ENCODE results near the gene NARS2.

DNA sequence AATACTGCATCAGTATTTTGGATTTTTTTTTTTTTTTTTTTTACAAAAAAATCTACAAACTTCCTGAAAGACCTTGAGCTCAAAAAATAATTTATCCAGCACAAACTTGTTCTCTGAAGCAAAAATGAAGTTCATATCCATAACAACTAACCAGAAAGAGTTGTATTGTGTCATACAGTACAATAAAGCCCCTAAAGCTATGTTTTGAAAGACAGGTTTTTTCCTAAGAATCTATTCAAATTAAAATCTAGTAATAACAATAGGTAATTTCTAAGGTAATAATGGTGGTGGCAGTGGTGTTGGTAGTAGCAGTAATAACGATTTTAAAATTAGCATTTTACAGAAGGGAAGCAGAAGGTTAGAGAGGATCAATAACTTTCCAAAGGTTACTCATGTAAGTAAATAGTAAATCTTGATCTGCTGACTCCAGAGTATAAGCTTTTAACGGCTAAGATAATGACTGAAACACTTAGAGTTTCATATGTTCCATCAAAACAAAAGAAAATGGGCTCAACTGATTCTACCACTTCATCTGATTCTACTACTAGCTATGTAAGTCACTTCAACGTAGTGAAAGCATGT lies 103.7 kb downstream of the NARS2 start:
- TF ChIP-seq, protein P1, sequence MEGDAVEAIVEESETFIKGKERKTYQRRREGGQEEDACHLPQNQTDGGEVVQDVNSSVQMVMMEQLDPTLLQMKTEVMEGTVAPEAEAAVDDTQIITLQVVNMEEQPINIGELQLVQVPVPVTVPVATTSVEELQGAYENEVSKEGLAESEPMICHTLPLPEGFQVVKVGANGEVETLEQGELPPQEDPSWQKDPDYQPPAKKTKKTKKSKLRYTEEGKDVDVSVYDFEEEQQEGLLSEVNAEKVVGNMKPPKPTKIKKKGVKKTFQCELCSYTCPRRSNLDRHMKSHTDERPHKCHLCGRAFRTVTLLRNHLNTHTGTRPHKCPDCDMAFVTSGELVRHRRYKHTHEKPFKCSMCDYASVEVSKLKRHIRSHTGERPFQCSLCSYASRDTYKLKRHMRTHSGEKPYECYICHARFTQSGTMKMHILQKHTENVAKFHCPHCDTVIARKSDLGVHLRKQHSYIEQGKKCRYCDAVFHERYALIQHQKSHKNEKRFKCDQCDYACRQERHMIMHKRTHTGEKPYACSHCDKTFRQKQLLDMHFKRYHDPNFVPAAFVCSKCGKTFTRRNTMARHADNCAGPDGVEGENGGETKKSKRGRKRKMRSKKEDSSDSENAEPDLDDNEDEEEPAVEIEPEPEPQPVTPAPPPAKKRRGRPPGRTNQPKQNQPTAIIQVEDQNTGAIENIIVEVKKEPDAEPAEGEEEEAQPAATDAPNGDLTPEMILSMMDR (IDR thresholded peaks at IDR 0.05; ENCODE audit: low read depth, low read length, poor library complexity, severe bottlenecking): no peak
- TF ChIP-seq EZH2phosphoT487 (IDR thresholded peaks at IDR 0.05; ENCODE audit: borderline replicate concordance, low read length): no peak
